Endothelial cell (in vitro differentiated cells): ENCODE data around the gene XYLT1. TPM values are rescaled to one million over a fixed set of nuclear protein-coding genes. Genes with fewer than 3 reads are reported as not detected.

Experiments
- DNase-seq: peaks from one replicate; pipeline ENCODE4 v3.0.0; 2021; ENCODE audit warnings: low spot score
- H3K27ac Mint-ChIP-seq: one replicate; pipeline ENCODE4 v1.8.0; 2021; ENCODE audit warnings: mixed read lengths, inconsistent platforms; ENCODE audit not compliant: unreplicated experiment
- H3K27me3 Mint-ChIP-seq: one replicate; pipeline ENCODE4 v1.8.0; 2021; ENCODE audit warnings: mild to moderate bottlenecking, moderate library complexity, mixed read lengths, inconsistent platforms; ENCODE audit not compliant: unreplicated experiment
- H3K36me3 Mint-ChIP-seq: one replicate; pipeline ENCODE4 v1.8.0; 2021; ENCODE audit warnings: mild to moderate bottlenecking, low read depth, mixed read lengths, inconsistent platforms; ENCODE audit not compliant: unreplicated experiment
- H3K4me1 Mint-ChIP-seq: one replicate; pipeline ENCODE4 v1.8.0; 2021; ENCODE audit warnings: mild to moderate bottlenecking, mixed read lengths, inconsistent platforms; ENCODE audit not compliant: unreplicated experiment
- H3K4me3 Mint-ChIP-seq: one replicate; pipeline ENCODE4 v1.8.0; 2021; ENCODE audit warnings: mild to moderate bottlenecking, mixed read lengths, inconsistent platforms; ENCODE audit not compliant: unreplicated experiment
- H3K9me3 Mint-ChIP-seq: one replicate; pipeline ENCODE4 v1.8.0; 2021; ENCODE audit warnings: mixed read lengths, inconsistent platforms; ENCODE audit not compliant: unreplicated experiment
- CTCF ChIP-seq: fragments of 200-600 bp; sonication (generic); IDR thresholded peaks from one replicate; pipeline ENCODE4 v1.5.0; 2021; ENCODE audit warnings: antibody characterized with exemption; ENCODE audit not compliant: unreplicated experiment
- total RNA-seq: library from RNA; stranded (reverse); fragmentation: NEBNext Ultra II Directional; extraction: Animal tissue kit (Norgen Biotek cat#: 25700); gene quantifications from one replicate; pipeline ENCODE4 v1.2.1, GENCODE V29; 2021; ENCODE audit not compliant: unreplicated experiment

The XYLT1 gene
- total RNA-seq, 1 donor from 2014 or later, result 11.1 TPM

- no peak for DNase-seq
- H3K4me1 Mint-ChIP-seq, result peaks cover 7% of the 10 kb centered on the region
- no peak overlapping the region for H3K27ac Mint-ChIP-seq
Observed at GRCh38 chr16:17389384-17389783, 81.4 kb downstream of the XYLT1 start.

GRCh38 chr16:17387256-17387655 is 83.5 kb downstream of the XYLT1 start:
- Mint-ChIP-seq H3K27ac (no peak overlapping the region), H3K4me1 (peaks cover 17% of the 10 kb centered on the region), H3K36me3 (no peaks in the 10 kb centered on the region), H3K4me3 (no peak overlapping the region), H3K27me3 (peaks cover 2% of the 10 kb centered on the region), H3K9me3 (no peaks in the 10 kb centered on the region)
- TF ChIP-seq CTCF, result no peak
- DNase-seq, result no peak

More at GRCh38 chr16:17389384-17389783, 81.4 kb downstream of the XYLT1 start:
- H3K4me3 Mint-ChIP-seq, result no peak overlapping the region
- H3K9me3 Mint-ChIP-seq, result no peaks in the 10 kb centered on the region
- TF ChIP-seq CTCF, result no peak
- no peaks in the 10 kb centered on the region for H3K36me3 Mint-ChIP-seq
- peaks cover 2% of the 10 kb centered on the region for H3K27me3 Mint-ChIP-seq

GRCh38 chr16:17386229-17386628 is 84.5 kb downstream of the XYLT1 start:
- no peak for TF ChIP-seq CTCF
- Mint-ChIP-seq H3K27ac (no peak overlapping the region), H3K36me3 (no peaks in the 10 kb centered on the region), H3K4me3 (no peak overlapping the region), H3K27me3 (no peaks in the 10 kb centered on the region), H3K4me1 (peaks cover 18% of the 10 kb centered on the region), H3K9me3 (no peaks in the 10 kb centered on the region)
- DNase-seq, result no peak

- Mint-ChIP-seq H3K4me1 (peaks cover 29% of the 10 kb centered on the region), H3K27me3 (no peaks in the 10 kb centered on the region), H3K27ac (no peak overlapping the region), H3K9me3 (no peaks in the 10 kb centered on the region), H3K36me3 (no peaks in the 10 kb centered on the region), H3K4me3 (no peak overlapping the region)
- no peak for TF ChIP-seq CTCF
- DNase-seq, result no peak
Observed at GRCh38 chr16:17384471-17384870, 86.3 kb downstream of the XYLT1 start.

- H3K9me3 Mint-ChIP-seq, result no peaks in the 10 kb centered on the region
- no peak overlapping the region for H3K4me3 Mint-ChIP-seq
- H3K4me1 Mint-ChIP-seq, result peaks cover 42% of the 10 kb centered on the region
- TF ChIP-seq CTCF, result no peak
- no peak overlapping the region for H3K27ac Mint-ChIP-seq
- H3K36me3 Mint-ChIP-seq, result no peaks in the 10 kb centered on the region
- H3K27me3 Mint-ChIP-seq, result no peaks in the 10 kb centered on the region
- no peak for DNase-seq
Observed at GRCh38 chr16:17382949-17383863, 87.6 kb downstream of the XYLT1 start.
